HG03066 (cell line): Measurements from ENCODE around the gene HINFP.
"Not testable (repeated sequence)": the region's sequence is repeated elsewhere in the genome, so short reads cannot be mapped to it uniquely, and the experiment has no call there.

ENCODE experiments used
- ATAC-seq: cut with Tn5 transposase; IDR thresholded peaks from one replicate; pipeline ENCODE4 v1.9.1; 2021; ENCODE audit warnings: low read depth; ENCODE audit not compliant: unreplicated experiment

The HINFP gene

DNA sequence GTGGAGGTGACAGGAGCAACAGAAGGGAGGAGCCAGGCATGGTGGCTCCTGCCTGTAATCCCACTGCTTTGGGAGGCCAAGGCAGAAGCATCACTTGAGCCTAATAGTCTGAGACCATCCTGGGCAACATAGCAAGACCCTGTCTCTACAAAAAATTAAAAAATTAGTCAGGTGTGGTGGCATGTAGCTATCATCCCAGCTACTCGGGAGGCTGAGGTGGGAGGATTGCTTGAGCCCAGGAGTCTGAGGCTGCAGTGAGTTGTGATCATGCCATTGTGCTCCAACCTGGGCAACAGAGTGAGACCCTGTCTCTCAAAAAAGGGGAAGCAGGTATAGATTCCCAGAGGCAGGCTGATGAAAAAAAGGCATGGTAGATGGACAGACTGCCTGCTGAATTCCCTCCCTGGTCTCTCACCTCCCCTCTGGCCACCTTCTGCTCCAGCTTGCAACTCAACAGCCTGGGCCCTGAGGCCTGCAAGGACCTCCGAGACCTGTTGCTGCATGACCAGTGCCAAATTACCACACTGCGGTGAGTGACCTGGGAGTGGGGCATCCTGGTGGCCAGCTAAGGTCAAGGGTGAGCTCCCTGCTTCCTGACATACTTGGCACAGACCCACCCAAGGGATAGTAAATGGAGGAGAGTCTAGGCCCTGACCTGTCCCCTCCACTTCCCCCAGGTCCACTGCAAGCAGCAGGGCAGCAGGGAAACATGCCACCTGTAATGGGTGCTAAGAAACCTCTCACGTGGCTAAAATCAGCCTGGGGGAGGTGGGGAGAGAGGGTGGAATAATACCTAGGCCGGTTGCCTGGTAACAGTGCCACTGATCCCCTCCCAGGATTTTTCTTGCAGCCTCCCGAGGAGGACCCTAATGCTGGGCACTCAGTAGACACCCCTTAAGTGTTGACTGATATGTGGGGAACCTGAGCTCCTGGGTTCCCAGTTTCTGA is 59.6 kb downstream of the HINFP start:
- ATAC-seq: no peak

DNA sequence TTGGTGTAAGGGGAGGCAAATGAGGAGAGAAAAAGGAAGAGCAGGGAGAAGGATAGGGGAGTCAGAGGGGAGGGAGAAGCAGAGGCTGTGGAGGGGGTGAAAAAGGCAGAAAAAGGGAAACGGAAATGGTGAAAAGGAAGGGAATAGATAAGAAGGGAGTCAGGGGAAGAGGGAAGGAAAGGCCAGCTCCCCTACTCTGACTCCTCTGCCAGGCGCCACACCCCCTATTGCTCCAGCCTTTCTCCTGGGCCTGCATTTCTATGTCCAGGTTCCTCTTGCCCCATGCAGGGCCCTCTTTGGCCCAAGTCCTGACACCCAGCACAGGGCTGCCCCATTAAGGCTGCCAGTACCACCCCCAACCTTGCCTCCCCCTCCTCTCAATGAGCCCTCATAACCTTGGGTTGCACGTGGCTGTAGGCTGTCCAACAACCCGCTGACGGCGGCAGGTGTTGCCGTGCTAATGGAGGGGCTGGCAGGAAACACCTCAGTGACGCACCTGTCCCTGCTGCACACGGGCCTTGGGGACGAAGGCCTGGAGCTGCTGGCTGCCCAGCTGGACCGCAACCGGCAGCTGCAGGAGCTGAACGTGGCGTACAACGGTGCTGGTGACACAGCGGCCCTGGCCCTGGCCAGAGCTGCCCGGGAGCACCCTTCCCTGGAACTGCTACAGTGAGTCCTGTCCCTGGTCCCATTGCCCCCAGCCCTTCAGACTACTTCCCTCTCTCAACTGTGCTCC is 60.5 kb downstream of the HINFP start:
- ATAC-seq: no peak

DNA sequence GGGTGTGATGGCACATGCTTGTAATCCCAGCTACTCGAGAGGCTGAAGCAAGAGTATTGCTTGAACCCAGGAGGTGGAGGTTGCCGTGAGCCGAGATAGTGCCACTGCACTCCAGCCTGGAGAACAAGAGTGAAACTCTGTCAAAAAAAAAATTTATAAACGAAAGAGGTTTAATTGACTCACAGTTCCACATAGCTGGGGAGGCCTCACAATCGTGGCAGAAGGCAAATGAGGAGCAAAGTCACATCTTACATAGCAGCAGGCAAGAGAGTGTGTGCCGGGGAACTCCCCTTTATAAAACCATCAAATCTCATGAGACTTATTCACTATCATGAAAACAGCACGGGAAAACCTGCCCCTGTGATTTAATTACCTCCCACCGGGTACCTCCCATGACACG is 63.0 kb downstream of the HINFP start:
- not testable (repeated sequence) for ATAC-seq
